Measurements from ENCODE around the gene OARD1.
A peak's percentile ranks its signal among the peaks of the same experiment; 100 is the strongest.

The OARD1 gene

DNA sequence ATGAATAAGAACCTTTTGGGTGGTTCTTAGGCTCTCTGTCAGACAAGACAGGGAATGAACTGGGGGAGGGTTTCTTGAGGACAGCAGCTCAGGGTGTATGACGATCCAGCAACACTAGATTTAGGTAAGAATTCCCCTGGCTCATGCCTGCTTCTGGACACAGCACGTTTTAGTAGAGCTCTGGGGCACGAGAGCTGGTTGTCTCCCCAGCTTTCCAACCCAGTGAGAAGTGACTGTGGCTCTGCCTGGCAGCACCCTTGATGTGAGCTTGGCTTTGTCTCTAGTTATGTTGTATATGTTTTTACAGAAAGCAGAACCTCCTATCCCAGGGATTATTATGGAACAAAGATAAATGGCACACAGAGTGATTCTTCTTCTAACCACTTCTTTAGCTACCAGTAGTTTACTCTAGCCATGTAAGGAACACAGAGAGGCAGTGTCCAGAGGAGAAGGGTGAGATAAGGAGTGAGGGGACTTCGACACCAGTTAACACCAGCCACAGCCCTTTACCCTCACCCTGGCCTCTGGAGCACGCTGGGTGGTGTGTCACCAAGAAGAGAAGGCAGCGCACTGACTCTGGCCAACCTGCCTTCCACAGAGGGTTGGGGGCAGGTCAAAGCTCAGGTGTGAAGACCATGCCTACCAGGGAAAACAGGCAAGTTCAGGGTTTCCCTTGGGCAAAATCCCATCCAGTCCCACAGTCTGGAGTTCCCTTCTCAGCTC, 15.2 kb downstream of the OARD1 start:
- Histone ChIP-seq H3K4me1 (ENCODE audit: insufficient read depth, low read length, poor library complexity, severe bottlenecking) (peaks cover 42% of the 10 kb centered on the region), H3K9ac (ENCODE audit: low read depth, low read length, poor library complexity, severe bottlenecking) (no peak overlapping the region), H3F3A (ENCODE audit: low read depth) (no peaks in the 10 kb centered on the region), H3K9me2 (replicated peaks; ENCODE audit: low read depth, low read length) (no peaks in the 10 kb centered on the region), H2AFZ (ENCODE audit: low read length) (no peak overlapping the region), H3K4me3 (ENCODE audit: low read length, poor library complexity, severe bottlenecking) (no peak overlapping the region), H3K79me2 (ENCODE audit: insufficient read depth, low read length) (no peaks in the 10 kb centered on the region), H3K27me3 (ENCODE audit: insufficient read depth, low read length, poor library complexity, severe bottlenecking) (no peaks in the 10 kb centered on the region), H3K4me2 (ENCODE audit: low read depth, low read length, poor library complexity, severe bottlenecking) (no peak overlapping the region), H3K36me3 (ENCODE audit: insufficient read depth, low read length) (no peaks in the 10 kb centered on the region; the same call in 1 of the 2 replicates), H3K9me3 (ENCODE audit: insufficient read depth, low read depth, low read length) (no peaks in the 10 kb centered on the region), H4K20me1 (ENCODE audit: insufficient read depth, low read length, poor library complexity, severe bottlenecking) (no peaks in the 10 kb centered on the region)
- TF ChIP-seq, protein P1, sequence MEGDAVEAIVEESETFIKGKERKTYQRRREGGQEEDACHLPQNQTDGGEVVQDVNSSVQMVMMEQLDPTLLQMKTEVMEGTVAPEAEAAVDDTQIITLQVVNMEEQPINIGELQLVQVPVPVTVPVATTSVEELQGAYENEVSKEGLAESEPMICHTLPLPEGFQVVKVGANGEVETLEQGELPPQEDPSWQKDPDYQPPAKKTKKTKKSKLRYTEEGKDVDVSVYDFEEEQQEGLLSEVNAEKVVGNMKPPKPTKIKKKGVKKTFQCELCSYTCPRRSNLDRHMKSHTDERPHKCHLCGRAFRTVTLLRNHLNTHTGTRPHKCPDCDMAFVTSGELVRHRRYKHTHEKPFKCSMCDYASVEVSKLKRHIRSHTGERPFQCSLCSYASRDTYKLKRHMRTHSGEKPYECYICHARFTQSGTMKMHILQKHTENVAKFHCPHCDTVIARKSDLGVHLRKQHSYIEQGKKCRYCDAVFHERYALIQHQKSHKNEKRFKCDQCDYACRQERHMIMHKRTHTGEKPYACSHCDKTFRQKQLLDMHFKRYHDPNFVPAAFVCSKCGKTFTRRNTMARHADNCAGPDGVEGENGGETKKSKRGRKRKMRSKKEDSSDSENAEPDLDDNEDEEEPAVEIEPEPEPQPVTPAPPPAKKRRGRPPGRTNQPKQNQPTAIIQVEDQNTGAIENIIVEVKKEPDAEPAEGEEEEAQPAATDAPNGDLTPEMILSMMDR (conservative IDR thresholded peaks at IDR 0.05; ENCODE audit: low read length) = no peak

DNA sequence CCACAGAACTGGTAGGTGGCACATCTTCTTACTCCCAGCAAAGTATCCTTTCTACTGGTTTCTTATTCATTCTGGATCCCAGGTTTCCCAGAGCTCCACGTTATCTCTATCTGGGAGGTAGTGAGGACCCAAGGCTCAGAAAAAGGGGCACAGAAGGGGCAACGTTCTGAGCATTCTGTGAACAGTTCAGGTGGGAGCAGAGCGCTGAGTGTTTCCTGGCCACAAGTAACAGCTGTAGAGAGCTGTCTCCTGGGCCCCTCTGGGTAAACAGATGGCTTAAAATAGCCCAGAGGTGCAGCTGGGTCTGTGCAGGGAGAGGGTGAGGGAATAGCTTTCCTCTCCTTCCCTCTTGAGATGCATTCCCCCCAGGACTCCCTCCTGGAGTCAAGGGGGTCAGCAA, 17.0 kb downstream of the OARD1 start:
- Histone ChIP-seq H3K9me3 (ENCODE audit: insufficient read depth, low read depth, low read length) (no peaks in the 10 kb centered on the region), H3K36me3 (ENCODE audit: insufficient read depth, low read length) (no peaks in the 10 kb centered on the region), H3K79me2 (ENCODE audit: insufficient read depth, low read length) (no peaks in the 10 kb centered on the region), H3K4me1 (ENCODE audit: insufficient read depth, low read length, poor library complexity, severe bottlenecking) (peaks cover 49% of the 10 kb centered on the region), H3K4me3 (ENCODE audit: low read length, poor library complexity, severe bottlenecking) (no peak overlapping the region), H3K27me3 (ENCODE audit: insufficient read depth, low read length, poor library complexity, severe bottlenecking) (no peaks in the 10 kb centered on the region), H3K9ac (ENCODE audit: low read depth, low read length, poor library complexity, severe bottlenecking) (no peak overlapping the region), H2AFZ (ENCODE audit: low read length) (no peak overlapping the region), H4K20me1 (ENCODE audit: insufficient read depth, low read length, poor library complexity, severe bottlenecking) (no peaks in the 10 kb centered on the region), H3F3A (ENCODE audit: low read depth) (no peaks in the 10 kb centered on the region), H3K4me2 (ENCODE audit: low read depth, low read length, poor library complexity, severe bottlenecking) (peak overlapping the region; percentile 41), H3K9me2 (replicated peaks; ENCODE audit: low read depth, low read length) (no peaks in the 10 kb centered on the region)
- TF ChIP-seq EZH2phosphoT487 (IDR thresholded peaks at IDR 0.05; ENCODE audit: borderline replicate concordance) = no peak
- TF ChIP-seq, protein P1 (conservative IDR thresholded peaks at IDR 0.05; ENCODE audit: low read length) = no peak

DNA sequence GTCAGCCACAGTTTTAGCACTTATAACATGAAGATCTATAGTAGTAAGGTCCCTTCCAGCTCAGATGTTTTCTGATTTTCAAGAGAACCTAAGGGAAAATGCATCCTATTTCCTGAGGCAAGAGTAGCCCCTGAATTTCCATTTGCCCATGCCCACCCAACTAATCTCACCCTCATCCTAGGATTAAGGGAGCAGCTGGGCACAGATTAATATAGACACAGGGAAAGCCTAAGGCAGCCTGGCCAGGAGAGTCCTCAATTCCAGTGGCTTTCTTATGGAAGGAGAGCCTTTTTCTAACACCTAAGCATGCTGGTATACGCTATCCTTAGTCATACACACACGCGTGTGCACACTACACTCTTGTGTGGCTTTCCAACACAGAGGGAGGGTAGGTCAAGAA, 17.6 kb downstream of the OARD1 start:
- Histone ChIP-seq H3K9me3 (ENCODE audit: insufficient read depth, low read depth, low read length) (no peaks in the 10 kb centered on the region), H3K4me1 (ENCODE audit: insufficient read depth, low read length, poor library complexity, severe bottlenecking) (peaks cover 49% of the 10 kb centered on the region), H3K4me3 (ENCODE audit: low read length, poor library complexity, severe bottlenecking) (no peak overlapping the region), H3K79me2 (ENCODE audit: insufficient read depth, low read length) (no peaks in the 10 kb centered on the region), H3K9ac (ENCODE audit: low read depth, low read length, poor library complexity, severe bottlenecking) (no peak overlapping the region), H3K27me3 (ENCODE audit: insufficient read depth, low read length, poor library complexity, severe bottlenecking) (no peaks in the 10 kb centered on the region), H3F3A (ENCODE audit: low read depth) (no peaks in the 10 kb centered on the region), H4K20me1 (ENCODE audit: insufficient read depth, low read length, poor library complexity, severe bottlenecking) (no peaks in the 10 kb centered on the region), H3K9me2 (replicated peaks; ENCODE audit: low read depth, low read length) (no peaks in the 10 kb centered on the region), H2AFZ (ENCODE audit: low read length) (no peak overlapping the region), H3K36me3 (ENCODE audit: insufficient read depth, low read length) (no peaks in the 10 kb centered on the region), H3K4me2 (ENCODE audit: low read depth, low read length, poor library complexity, severe bottlenecking) (no peak overlapping the region)
- no peak for TF ChIP-seq EZH2phosphoT487 (IDR thresholded peaks at IDR 0.05; ENCODE audit: borderline replicate concordance)
- TF ChIP-seq, protein P1 (conservative IDR thresholded peaks at IDR 0.05; ENCODE audit: low read length) = no peak

Measured in Loucy (cell line).